HCEC 1CT (cell line): ENCODE data around the gene CAMKMT.

Experiments used
- DNase-seq: peaks from one replicate; pipeline ENCODE4 v3.0.0-alpha.2; 2017

CAMKMT gene

GRCh38 chr2:44751754-44752479, 390.2 kb downstream of the CAMKMT start:
- DNase-seq, result no peak

- DNase-seq, result no peak
These were observed 391.0 kb downstream of the CAMKMT start for GRCh38 chr2:44752761-44753160.

- DNase-seq, result peak; percentile 16
These were observed 392.0 kb downstream of the CAMKMT start for GRCh38 chr2:44753552-44754285.

- no peak for DNase-seq
These were observed 396.8 kb downstream of the CAMKMT start for GRCh38 chr2:44758591-44758990.

DNA sequence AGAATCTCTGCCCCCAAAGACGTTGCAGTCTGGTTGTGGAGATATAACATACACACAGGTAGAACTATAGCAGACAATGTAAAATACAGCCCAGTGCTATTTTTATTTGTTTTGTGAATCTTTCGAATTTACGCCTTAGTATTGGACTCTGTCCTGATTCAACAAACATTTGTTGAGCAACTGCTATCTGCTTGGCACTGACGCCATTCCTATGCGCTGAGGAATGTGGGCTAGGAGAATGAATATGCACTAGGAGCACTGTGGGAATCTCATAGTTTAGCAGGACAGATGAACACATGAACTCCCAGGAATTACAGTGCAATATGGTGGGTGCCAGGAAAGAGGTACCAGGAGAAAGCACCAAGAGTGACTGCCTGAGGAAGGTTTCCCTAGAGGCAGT, 398.1 kb downstream of the CAMKMT start:
- no peak for DNase-seq

GRCh38 chr2:44763275-44763782, 401.6 kb downstream of the CAMKMT start:
- DNase-seq, result no peak

GRCh38 chr2:44766220-44766619, 404.5 kb downstream of the CAMKMT start:
- no peak for DNase-seq

DNA sequence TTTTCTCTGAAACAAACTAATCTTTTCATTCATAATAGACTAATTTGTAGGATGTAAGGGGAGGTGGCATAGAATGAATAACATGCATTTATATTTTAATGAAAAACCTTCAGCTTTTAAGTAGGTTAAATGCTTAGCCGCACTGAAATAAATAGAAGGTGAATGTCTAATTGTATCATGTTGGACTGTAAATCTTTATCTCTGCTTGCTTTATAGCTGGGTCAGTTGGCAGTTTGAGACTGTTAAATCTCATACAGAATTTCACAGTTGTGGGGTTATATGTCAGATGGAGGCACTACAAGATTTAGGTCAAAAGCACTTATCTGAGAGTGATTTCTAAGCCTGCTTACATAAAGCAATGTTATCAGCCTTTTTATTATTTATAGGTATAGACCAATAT, 405.0 kb downstream of the CAMKMT start:
- DNase-seq, result no peak

- no peak for DNase-seq
These were observed 405.9 kb downstream of the CAMKMT start for GRCh38 chr2:44767691-44768090.

DNA sequence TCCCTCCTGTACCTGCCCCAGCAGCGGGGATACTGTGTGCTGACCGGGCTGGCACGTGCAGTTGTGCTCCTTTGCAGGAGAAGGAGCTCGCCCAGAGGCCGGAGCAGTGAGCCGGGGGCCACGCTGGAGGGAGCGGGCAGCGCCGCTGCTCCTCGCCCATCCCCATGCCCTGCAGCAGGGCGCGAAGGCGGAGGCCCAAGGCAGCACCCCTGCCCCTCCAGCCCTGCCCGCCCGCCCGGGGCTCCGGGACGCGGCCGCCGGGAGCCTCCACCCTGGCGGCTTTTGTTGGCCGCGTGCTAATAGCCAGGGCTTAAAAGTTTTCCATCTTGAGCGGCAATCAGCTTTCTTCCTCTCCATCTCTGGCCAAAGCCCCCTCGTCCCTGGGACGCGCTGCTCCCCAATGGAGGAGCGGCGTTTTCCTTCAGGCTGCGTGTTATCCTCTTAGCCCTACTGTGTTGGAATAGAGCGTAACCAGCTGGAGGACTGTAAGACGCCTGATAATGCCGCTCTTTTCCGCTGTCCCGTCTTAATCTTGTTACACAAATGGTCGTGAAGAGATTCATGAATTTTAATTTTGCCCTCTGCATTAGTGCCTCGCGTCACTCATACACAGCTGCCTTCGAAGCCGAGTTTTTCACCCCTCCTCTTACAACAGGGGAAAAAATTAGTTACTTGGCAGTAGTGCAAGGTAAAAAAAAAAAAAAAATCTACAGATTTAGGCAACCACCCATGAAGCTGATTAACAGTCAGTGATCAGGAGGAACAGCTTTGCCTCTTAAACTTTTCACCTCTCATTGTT, 406.9 kb downstream of the CAMKMT start:
- DNase-seq, result no peak

DNA sequence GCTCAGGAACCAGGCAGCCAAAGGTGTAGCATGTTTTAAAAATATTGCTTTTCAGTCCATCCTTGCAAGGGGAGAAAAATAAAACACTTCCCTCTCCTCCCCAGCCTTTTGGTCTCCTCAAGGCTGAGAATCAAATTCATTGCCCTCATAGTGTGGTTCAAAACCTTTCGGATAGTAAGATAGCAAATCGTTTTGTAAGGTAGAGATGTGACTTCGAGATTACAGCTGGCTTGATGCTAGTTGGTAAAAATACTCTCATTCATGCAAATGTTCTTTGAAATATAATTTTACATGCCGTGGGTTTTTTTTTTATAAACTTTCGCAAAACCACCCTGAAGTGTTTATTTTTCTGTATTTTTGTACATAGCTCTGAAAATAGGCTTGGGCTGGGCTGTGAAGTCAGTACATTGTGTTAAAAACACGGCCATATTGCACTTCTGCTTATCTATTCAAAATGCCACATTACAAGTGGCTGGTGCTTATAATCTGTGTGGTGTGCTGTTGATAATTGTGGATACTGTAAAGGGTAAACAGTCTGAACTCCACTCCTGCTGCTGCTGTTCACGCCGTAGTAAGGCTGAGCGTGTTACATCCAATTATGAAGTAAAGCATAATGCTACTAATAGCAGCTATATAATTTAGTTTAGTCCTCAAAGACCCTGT, 407.7 kb downstream of the CAMKMT start:
- no peak for DNase-seq

GRCh38 chr2:44770221-44771195, 408.8 kb downstream of the CAMKMT start:
- DNase-seq, result no peak

DNA sequence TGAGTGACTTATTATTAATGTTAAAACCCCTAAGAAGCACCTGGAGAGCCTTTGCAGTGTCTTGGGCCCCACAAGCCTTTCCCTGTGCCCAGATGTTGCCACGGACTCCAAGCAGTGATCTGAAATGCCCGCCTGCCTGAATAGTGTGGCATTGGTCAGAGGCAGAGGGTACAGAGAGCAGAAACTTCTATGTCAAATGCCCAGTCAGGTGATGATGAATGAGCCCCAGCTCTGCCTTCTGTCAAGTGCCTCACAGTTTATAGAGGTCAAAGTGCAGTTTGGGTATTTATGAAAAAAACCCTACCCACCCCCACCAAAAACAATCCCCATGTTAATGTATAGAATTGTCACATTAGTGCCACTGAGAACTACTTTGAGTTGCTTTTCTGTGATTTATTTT, 409.8 kb downstream of the CAMKMT start:
- DNase-seq, result no peak

- no peak for DNase-seq
These were observed 410.4 kb downstream of the CAMKMT start for GRCh38 chr2:44772131-44772530.

DNA sequence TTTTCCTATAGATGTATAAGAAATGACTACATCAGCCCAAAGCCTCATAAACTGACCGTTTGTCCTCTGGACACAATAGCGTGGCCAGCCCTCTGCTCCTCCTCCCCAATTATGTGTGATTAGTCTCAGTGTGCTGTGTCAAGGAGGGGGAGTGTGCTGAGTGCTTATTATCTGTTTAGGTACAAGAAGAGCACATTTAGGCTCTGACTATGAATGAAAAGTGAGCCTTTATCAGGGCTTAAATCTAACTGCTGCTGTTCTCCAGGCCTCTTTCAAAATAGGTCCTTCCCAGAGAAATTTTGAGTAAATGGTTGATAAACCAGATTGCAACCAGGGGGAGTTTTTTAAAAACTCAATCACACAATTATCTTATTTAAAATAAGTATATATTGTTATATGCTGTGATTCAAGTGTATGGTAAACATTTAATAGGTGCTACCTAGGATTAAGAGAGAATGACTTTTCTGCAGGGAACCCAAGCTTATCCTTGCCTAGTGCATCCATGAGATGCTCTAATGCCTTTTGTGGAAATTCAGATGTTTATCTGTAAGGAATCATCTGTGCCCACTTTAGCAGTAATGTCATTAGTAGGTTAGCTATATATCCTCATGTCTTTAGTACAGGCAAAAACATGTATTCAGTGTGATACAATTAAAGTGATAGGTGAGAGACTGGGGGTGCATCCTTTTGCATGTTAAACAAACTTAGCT, 411.1 kb downstream of the CAMKMT start:
- DNase-seq, result no peak

GRCh38 chr2:44774826-44775492, 413.2 kb downstream of the CAMKMT start:
- no peak for DNase-seq

DNA sequence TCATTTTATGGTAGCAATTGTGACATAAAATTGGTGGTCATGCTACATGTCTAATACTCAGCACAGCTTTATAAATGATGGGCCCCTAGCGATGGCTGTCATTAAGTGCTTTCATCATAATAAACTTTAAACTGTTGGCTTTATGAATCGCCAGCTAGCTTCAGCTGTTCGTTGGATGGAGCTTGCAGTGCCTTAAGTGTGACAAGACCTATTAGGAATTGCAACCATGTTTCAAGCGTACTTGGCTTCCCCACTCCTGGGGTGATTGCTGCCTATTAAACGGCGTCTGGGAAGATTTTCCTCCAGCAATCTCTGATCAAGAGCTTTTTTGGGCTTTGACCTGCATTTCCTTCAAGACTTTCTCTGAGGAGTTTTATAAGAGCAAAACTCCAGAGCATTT, 415.3 kb downstream of the CAMKMT start:
- no peak for DNase-seq

DNA sequence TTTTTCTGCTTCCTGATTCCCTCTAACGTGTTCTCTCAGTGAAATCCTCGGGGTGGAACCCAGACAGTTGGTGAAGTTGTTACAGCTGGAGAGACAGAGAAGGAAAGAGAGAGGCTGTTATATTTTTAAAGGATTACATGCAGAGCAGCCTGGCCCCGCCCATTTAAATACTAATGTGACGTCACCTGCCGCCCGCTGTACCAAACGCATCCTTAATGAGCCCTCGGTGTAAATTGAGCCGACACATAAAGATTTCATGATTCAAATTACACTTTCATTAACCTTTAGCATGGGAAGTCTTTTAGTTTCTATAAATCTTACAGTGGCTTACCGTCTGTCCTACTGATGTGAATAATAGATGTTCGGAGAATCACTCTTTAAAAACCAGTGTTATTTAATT, 415.8 kb downstream of the CAMKMT start:
- DNase-seq, result peak; percentile 12

DNA sequence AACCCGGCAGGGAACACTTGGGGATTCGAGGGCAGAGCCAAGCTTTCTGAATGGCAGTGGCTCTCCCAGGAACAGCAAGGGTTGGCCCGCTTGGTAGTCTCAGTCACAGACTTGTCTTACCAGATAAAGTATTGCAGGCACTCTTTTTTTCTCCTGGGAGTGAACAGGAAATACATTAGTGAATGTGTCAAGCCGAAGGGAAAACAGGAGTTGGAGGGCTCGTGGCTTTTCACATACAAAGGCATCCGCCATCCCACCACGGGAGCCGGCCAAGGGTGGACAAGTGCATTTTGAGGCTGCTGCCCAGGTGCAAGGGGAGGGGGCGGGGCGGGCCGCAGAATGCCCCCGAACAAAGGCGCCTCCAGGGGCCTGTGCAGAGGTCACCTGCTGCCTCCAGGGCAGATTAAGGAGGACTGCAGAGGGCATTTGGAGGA, 416.5 kb downstream of the CAMKMT start:
- DNase-seq, result no peak
